Neural progenitor cell (in vitro differentiated cells): Measurements from ENCODE around the gene SPIRE1. TPM values are rescaled to one million over a fixed set of nuclear protein-coding genes. Genes with fewer than 3 reads are reported as not detected.

Experiments used
- DNase-seq: peaks from one replicate; pipeline ENCODE4 v3.0.0-alpha.2; 2016; ENCODE audit warnings: low spot score
- H2AFZ ChIP-seq: fragments of 200-600 bp; sonication (generic); replicated peaks from 2 replicates; pipeline ENCODE4 v1.6.1; 2016; ENCODE audit warnings: antibody characterized with exemption
- H3F3A ChIP-seq: fragments of 200-600 bp; sonication (generic); 2 replicates; pipeline ENCODE4 v1.6.1; 2016; ENCODE audit warnings: antibody characterized with exemption, low read depth
- H3K27ac ChIP-seq: fragments of 200-600 bp; sonication (generic); 2 replicates; pipeline ENCODE4 v1.5.1; 2016; ENCODE audit warnings: mild to moderate bottlenecking
- H3K27me3 ChIP-seq: fragments of 200-600 bp; sonication (generic); 2 replicates; pipeline ENCODE4 v1.6.1; 2016; ENCODE audit warnings: mild to moderate bottlenecking, moderate library complexity
- H3K36me3 ChIP-seq: fragments of 200-600 bp; sonication (generic); 2 replicates; pipeline ENCODE4 v1.5.1; 2016
- H3K4me1 ChIP-seq: fragments of 200-600 bp; sonication (generic); 2 replicates; pipeline ENCODE4 v1.6.1; 2016; ENCODE audit warnings: mixed run types
- H3K4me2 ChIP-seq: fragments of 200-600 bp; sonication (generic); 2 replicates; pipeline ENCODE4 v1.6.1; 2016
- H3K4me3 ChIP-seq: fragments of 200-600 bp; sonication (generic); 2 replicates; pipeline ENCODE4 v1.5.1; 2016
- H3K79me2 ChIP-seq: fragments of 200-600 bp; sonication (generic); 2 replicates; pipeline ENCODE4 v1.6.1; 2016; ENCODE audit warnings: low read depth
- H3K9ac ChIP-seq: fragments of 200-600 bp; sonication (generic); 2 replicates; pipeline ENCODE4 v1.6.1; 2016
- H3K9me3 ChIP-seq: fragments of 200-600 bp; sonication (generic); 2 replicates; pipeline ENCODE4 v1.5.1; 2016; ENCODE audit warnings: low read depth
- H4K20me1 ChIP-seq: fragments of 200-600 bp; sonication (generic); 2 replicates; pipeline ENCODE4 v1.6.1; 2016; ENCODE audit warnings: low read depth
- H3K27ac Mint-ChIP-seq: 3 replicates; pipeline ENCODE4 v1.8.0; 2021; ENCODE audit warnings: mixed read lengths
- H3K27me3 Mint-ChIP-seq: 2 replicates; pipeline ENCODE4 v1.8.0; 2022; ENCODE audit warnings: low read depth, mild to moderate bottlenecking, inconsistent platforms, moderate library complexity, mixed read lengths; ENCODE audit not compliant: insufficient read depth
- H3K36me3 Mint-ChIP-seq: 3 replicates; pipeline ENCODE4 v1.8.0; 2021; ENCODE audit warnings: mixed read lengths
- H3K4me1 Mint-ChIP-seq: 3 replicates; pipeline ENCODE4 v1.8.0; 2021; ENCODE audit warnings: mixed read lengths
- H3K4me3 Mint-ChIP-seq: 3 replicates; pipeline ENCODE4 v1.8.0; 2021; ENCODE audit warnings: mild to moderate bottlenecking, moderate library complexity, mixed read lengths
- H3K9me3 Mint-ChIP-seq: 3 replicates; pipeline ENCODE4 v1.8.0; 2020; ENCODE audit warnings: mixed read lengths
- CTCF ChIP-seq: fragments of 200-600 bp; sonication (generic); IDR thresholded peaks from 2 replicates; pipeline ENCODE4 v1.5.1; 2017; ENCODE audit warnings: antibody characterized with exemption, mild to moderate bottlenecking
- EZH2 ChIP-seq: fragments of 200-600 bp; sonication (generic); IDR thresholded peaks from 2 replicates; pipeline ENCODE4 v1.6.1; 2017; ENCODE audit warnings: antibody characterized with exemption, mild to moderate bottlenecking, moderate library complexity
- EZH2phosphoT487 ChIP-seq: fragments of 200-600 bp; sonication (generic); IDR thresholded peaks from 2 replicates; pipeline ENCODE4 v1.6.1; 2017; ENCODE audit warnings: antibody characterized with exemption
- total RNA-seq: library from RNA; depleted of rRNA; stranded (reverse); fragments of >200 nt; gene quantifications from 2 replicates; pipeline ENCODE4 v1.2.3, GENCODE V29; 2015; ENCODE audit warnings: low replicate concordance

SPIRE1 gene
- total RNA-seq, 1 donor from 2014 or later, result 18.4 TPM

- Mint-ChIP-seq H3K27me3 (peaks cover 17% of the 10 kb centered on the region), H3K27ac (no peak overlapping the region), H3K4me3 (peak overlapping the region; percentile 84), H3K4me1 (peaks cover 26% of the 10 kb centered on the region), H3K9me3 (no peaks in the 10 kb centered on the region), H3K36me3 (peaks cover 4% of the 10 kb centered on the region)
- H3K9ac ChIP-seq, result no peak overlapping the region
- peaks cover 3% of the 10 kb centered on the region for H3K79me2 ChIP-seq
- peak overlapping the region; percentile 61 for H2AFZ ChIP-seq
- peak overlapping the region; percentile 45 for H3K4me3 ChIP-seq
- peak overlapping the region; percentile 34 for H3K27ac ChIP-seq
- H3K36me3 ChIP-seq, result no peaks in the 10 kb centered on the region
- H3F3A ChIP-seq, result peaks cover 21% of the 10 kb centered on the region
- TF ChIP-seq CTCF, result no peak
- TF ChIP-seq EZH2phosphoT487, result no peak
- no peak for TF ChIP-seq EZH2
- no peak for DNase-seq
- no peaks in the 10 kb centered on the region for H4K20me1 ChIP-seq
- H3K4me2 ChIP-seq, result peak overlapping the region; percentile 81
- H3K4me1 ChIP-seq, result peaks cover 5% of the 10 kb centered on the region
- no peaks in the 10 kb centered on the region for H3K9me3 ChIP-seq
- H3K27me3 ChIP-seq, result peaks cover 39% of the 10 kb centered on the region
These were observed 249.5 kb downstream of the SPIRE1 start for GRCh38 chr18:12408247-12408869.

GRCh38 chr18:12406371-12407111, 251.4 kb downstream of the SPIRE1 start:
- Histone ChIP-seq H3F3A (peaks cover 21% of the 10 kb centered on the region), H3K27me3 (peaks cover 39% of the 10 kb centered on the region), H3K4me2 (no peak overlapping the region), H3K4me1 (peaks cover 5% of the 10 kb centered on the region), H2AFZ (no peak overlapping the region), H3K9me3 (no peaks in the 10 kb centered on the region), H3K9ac (no peak overlapping the region), H4K20me1 (no peaks in the 10 kb centered on the region), H3K4me3 (no peak overlapping the region), H3K79me2 (peaks cover 3% of the 10 kb centered on the region), H3K27ac (no peak overlapping the region), H3K36me3 (no peaks in the 10 kb centered on the region)
- TF ChIP-seq EZH2, result no peak
- no peak for TF ChIP-seq CTCF
- TF ChIP-seq EZH2phosphoT487, result no peak
- no peak for DNase-seq
- Mint-ChIP-seq H3K27ac (no peak overlapping the region), H3K4me3 (peak overlapping the region; percentile 76), H3K9me3 (no peaks in the 10 kb centered on the region), H3K4me1 (peaks cover 25% of the 10 kb centered on the region), H3K27me3 (peaks cover 17% of the 10 kb centered on the region), H3K36me3 (peaks cover 4% of the 10 kb centered on the region)

GRCh38 chr18:12405066-12405465, 252.8 kb downstream of the SPIRE1 start:
- Histone ChIP-seq H3K36me3 (no peaks in the 10 kb centered on the region), H3K9me3 (no peaks in the 10 kb centered on the region), H3K4me3 (no peak overlapping the region), H3K79me2 (peaks cover 3% of the 10 kb centered on the region), H3K4me1 (peaks cover 5% of the 10 kb centered on the region), H4K20me1 (no peaks in the 10 kb centered on the region), H2AFZ (no peak overlapping the region), H3F3A (peaks cover 21% of the 10 kb centered on the region), H3K4me2 (no peak overlapping the region), H3K27ac (no peak overlapping the region), H3K9ac (no peak overlapping the region), H3K27me3 (peaks cover 39% of the 10 kb centered on the region)
- Mint-ChIP-seq H3K36me3 (no peaks in the 10 kb centered on the region), H3K4me3 (no peak overlapping the region), H3K4me1 (peaks cover 20% of the 10 kb centered on the region), H3K27ac (no peak overlapping the region), H3K27me3 (peaks cover 16% of the 10 kb centered on the region), H3K9me3 (no peaks in the 10 kb centered on the region)
- no peak for DNase-seq
- no peak for TF ChIP-seq CTCF
- no peak for TF ChIP-seq EZH2phosphoT487
- no peak for TF ChIP-seq EZH2
